HG03460 (cell line): Measurements from ENCODE around the gene SUN5.

Experiments
- ATAC-seq: cut with Tn5 transposase; IDR thresholded peaks from one replicate; pipeline ENCODE4 v1.9.1; 2021; ENCODE audit not compliant: unreplicated experiment

The SUN5 gene

DNA sequence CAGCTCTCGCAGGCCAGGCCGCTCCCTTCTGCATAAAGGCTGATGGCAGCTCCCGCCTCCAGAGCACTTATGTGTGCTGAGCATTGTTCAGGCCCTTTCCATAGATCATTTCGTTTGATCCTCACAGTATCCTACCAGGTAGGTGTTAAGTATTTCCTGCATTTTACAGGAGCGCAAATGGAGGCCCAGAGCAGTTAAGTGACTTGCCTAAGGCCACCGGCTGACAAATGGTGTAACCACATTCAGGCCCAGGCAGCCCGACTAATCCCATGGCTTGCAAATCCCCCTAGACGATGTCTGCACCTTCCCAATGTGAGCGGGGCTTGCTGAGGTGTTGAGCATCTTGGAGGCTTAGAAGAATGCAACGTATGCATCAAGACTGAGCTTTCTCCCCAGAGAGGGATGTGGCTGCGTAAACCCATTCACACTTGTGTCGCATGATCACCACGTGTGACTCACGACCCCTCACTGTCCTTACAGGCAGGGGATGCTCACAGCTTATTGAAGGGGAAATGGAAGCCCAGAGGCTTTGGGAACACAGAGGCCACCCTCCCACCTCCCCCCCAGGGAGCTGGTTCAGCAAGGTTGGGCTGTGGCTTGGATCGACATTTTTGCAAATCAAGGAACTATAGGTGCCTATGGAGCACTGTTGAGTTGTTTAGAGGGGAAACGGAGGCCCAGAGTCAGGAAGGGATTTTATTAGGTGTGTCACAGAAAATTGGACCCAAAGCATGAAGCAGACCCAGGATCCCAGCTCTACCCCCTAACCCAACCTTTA is 10.3 kb upstream of the SUN5 start:
- no peak for ATAC-seq

DNA sequence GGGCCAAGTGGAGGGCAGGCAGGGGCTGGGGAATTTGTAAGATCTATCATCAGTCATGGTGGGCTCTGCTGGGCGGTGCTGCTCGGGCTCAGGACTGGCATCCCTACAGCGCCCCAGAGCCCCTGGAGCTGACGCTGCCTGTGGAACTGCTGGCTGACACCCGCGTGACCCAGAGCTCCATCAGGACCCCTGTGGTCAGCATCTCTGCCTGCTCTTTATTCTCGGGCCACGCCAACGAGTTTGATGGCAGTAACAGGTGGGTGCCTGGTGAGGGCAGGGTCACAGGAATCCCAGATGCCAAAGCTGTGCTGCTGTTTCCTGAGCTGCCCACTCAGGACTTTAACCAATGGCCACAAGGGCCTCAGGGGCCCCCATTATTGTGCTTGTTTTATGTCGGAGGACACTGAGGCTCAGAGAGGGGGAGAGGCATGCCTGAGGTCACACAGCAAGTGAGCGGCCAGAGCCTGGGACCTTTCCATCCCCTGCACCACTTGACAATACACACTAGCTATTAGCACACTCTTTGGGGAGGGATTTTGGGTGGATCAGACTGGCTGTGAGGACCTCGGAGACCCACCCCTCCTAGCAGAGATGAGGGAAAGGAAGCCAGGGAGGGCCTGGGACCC is 9.6 kb upstream of the SUN5 start:
- no peak for ATAC-seq

DNA sequence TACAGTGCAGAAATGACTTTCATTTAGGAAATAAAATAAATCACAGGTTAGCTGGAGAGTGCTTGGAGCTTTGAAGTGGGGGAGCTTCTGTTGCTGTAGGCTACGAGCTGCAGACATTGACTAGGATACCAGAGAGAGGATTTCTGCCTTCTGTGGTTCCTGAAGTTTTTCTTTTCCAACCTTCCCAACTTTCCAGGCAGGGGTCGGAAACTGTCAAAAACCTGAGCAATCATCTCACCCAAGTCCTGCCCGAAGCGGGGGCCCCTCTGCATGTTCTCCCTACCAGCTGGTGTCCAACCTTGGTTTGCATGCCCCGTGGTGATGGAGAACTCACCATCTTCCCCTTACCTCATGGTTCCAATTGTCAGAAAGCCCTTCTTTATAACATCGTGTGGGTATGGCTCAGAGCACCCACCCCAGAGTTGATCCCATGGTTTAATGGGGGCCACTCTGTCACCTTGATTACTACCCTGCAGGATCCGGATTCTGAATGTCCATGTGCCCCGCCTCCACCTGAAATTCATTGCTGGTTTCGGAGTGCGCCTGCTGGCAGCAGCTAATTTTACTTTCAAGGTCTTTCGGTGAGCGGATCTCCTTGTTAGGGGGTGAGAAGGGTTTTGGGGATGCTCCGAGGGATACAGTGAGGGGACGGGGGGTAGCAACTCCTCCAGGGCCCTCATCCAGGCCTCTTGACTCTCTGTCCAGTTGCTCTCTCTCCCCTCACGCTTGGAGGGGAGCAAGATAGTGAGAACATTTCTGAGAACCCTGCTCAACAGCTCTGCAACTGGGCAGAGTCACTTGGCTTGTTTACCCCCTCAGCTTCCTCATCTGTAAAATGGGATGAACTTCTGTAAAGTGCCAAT is 8.3 kb upstream of the SUN5 start:
- ATAC-seq = no peak

DNA sequence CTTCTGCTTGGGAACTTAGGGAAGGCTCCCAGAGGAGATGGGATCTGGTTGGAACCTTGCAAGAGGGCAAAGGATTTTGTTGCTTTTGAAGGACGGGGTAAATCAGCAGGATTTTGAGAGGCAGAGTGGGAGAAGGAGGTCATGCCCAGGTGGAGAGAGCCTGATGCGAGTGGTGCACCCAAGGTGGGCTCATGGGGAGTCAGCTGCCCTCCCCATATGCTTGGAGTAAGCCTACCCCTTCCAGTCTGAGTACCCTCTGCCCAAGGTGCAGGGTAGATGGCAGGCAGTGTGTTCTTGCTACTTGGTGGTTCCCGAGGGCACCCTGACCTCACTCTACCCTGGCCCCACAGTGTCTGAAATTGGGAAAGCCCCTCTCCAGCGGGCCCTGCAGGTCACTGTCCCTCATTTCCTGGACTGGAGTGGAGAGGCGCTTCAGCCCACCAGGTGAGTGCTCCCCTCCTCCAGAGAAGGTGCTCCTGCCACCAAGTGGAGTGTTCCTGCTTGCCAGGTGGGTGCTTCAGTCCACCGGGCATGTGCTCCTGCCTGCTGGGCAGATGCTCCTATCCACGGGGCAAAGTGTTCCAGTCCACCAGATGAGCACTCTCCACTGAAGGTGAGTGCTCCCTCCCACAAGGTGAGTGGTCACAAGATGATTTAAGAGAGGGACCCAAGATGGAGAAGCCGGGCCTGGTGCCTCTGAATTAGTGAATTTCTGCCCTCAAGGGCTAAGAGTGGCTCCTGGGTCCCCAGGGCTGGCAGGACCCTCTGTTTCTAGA is 6.6 kb upstream of the SUN5 start:
- ATAC-seq = no peak

DNA sequence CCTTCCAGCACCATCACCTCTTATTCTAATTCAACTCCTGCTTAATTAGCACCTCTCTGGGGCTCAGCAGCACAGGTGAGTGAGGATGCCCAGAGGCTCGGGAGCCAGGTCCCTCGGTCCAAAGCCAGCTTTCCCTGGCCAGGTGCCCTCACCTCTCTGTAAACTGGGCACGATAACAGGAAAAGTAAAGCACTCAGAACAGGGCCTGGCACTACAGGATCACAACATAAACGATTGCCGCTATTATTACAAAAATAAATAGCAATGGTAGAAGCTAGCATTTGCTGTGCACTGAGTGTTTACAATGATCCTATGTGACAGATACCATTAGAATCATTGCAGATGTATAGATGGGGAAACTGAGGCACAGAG is 5.9 kb upstream of the SUN5 start:
- no peak for ATAC-seq

DNA sequence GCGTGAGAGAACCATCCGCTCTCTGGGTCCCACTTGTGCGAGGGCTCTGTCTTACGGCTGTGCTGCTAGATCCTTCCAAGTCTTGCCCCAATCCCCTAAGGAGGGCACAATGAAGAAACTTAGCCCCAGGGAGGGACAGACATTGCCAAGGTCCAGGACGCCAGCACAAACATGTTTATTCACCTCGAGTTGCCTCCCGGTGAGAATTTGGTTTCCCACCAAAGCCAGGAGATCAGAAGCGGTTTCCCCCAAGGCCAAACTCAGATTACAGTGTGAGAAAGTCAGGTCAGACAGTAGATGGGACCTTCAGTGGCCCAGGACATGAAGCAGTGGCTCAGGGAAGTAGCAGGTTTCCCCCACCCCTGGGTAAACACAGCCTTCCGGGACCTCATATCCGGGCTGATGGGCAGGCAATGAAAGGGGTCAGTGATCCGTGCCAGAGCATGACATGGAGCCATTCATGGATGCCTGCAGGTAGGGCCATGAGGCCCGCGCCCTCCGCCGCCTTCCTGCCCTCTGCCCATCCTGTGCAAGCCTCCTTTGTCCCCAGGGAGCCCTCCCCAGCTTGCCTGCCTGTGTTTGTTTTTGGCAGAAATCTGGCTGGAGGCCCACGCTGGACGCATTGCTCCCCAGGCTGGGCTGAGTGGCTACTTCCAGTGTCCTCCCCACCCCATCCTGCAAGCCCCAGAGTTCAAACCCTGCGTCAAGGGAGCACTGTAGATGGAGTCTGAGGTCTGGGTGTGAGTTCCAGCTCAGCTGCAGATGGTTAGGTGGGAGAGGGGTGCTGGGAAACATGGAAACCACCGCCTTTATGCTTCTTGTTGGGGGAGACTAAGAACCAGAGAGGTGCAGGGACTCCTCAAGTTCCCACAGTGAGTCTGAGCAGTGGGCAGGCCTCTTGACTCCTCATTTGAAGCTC is 5.2 kb upstream of the SUN5 start:
- no peak for ATAC-seq

DNA sequence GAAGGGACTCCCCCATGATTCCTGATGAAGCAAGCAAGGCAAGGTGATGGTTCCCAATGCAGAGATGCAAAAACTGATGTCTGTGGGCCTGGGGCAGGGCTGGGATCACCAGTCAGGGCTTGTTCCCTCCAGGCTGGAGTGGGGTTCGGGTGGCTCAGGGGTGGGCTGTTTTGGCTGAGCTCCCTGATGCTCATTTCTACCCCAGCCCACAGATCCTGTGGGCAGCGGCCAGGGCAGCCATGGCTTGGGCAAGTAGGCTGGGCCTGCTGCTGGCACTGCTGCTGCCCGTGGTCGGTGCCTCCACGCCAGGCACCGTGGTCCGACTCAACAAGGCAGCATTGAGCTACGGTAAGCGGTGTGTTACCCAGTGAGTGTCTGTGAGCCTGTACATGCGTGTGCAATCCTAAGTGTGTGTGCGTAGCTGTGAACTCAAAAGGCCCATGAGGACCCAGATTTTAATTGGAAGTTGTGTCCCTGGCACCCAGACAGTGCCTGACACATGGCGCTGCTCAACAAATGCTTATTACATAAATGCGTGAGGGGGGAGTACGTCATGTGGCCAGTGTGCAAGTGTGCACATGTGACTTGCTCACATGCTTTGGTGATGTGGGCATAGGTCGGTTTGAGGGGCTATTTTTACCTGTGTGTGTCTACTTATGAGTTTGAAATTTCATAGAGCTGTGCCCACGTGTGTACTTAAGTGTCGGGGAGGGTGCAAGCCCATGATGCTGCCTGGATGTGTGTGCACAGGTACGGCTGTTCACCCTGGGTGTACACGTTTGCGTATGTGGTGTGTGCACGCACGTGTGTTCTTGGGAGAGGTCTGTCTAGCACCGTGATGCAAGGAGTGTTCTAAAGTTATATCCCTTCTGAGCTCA is 4.3 kb upstream of the SUN5 start:
- no peak for ATAC-seq

DNA sequence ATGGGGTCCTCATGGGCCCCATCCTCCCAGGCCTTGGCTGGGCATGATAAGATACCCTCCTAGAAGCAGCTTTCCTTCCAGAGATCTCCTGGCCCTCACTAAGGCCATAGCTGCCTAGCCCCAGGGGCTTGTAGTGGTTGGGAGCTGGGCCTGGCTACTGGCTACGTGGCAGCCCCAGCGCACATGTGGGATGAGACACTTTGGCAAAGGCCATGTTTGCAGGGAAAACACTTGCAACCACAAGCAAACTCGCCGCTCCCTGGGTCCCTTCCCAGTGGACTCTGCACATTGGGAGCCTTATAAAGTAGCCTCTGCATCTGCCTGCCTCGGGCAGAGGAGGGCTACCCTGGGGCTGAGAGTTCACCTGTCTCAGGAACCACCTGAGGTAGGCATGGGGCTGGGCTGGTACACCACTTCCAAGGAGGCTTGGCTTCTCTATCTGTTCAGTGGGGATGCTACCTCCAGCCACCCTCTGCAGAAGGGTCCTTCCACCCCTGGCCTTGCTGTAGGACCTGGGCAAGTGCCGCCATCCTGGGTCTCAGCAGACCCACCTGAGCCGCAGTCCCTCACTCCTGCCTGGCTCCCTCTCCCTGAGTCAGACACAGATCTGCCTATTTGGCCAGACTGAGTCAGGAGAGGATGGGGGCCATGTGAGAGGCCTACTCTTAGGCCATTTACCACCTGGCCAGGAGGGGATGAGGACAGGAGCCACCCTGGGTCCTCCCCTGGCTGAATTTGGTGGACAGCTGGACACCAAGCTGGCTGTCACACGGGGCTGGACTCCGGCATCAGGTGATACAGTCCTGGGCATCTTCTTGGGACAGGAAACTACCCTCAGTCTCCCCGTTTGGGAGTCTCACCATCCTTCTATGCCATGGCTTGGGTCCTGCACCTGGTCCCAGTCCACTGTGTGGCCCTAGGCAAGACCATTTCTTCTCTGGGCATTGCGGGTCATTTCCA is 3.4 kb upstream of the SUN5 start, which contains the start of gene BPIFB2:
Gene BPIFB2, plus strand, starts transcription at position 329 of the 960 bp plus-strand sequence. CDS start 871 bp downstream, outside the sequence.
- ATAC-seq = no peak

DNA sequence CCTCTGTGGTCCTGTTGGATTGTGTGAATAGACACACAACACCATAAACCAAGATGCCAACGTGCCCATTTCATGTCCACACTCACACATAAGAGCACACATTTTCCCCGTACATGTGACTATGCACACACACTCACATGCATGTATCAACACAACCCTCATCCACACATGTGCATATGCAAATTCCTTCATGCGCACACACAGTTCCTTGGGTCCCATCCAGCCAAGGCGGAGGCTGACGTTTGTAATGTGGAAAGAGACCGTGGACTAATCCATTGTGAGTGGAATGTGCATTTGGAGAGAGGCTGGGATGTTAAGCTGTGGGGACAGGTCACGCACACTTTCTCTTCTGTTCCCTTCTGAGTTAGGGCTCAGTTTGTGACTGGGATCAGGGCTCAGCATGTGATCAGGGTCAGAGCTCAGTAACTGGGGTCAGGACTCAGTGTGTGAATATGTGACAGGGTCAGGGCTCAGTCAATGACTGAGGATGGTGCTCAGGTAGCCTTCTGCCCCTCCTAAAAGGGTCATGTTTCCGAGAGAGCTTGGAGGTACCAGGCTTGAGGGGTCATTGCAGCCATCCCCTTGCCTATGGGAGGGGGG is 2.6 kb upstream of the SUN5 start:
- no peak for ATAC-seq

DNA sequence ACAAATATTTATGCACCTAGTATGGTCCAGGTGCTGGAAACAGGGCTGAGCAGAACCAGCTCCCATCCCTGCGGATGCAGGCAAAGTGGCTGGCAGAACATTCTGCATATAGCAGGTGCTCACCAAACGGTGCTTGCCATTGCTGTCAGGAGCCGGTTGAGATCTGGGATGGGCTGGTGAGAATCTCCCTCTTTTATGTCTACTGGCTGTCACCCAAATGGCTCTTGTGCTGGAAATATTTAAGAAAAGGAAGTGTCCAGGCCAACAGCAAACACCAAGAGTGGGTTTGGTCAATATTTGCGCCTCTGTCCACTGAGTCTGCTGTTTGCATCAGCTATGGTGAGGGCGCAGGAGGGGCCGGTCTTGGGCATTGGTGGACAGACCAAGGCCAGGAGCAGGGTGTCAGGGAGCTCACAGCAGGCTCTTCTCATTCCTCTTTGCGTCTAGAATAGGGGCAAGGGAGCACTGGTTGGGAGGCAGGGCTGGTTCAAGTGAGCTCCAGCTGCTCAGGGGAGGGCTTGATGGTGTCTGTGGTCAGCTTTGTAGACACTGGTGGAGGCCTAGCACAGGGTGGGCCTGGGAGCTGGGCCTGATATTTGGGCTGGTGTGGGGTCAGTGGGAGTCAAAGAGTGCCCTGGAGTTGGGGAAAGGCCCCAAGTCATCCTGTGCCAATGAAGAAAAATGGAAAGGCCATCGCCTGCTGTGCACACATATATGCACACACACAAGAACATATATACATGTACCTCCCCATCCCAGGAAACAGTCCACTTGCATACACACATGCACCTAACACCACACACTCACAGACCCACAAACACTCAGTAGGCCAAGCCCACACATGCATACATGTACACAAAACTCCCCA is 1.9 kb upstream of the SUN5 start:
- no peak for ATAC-seq

DNA sequence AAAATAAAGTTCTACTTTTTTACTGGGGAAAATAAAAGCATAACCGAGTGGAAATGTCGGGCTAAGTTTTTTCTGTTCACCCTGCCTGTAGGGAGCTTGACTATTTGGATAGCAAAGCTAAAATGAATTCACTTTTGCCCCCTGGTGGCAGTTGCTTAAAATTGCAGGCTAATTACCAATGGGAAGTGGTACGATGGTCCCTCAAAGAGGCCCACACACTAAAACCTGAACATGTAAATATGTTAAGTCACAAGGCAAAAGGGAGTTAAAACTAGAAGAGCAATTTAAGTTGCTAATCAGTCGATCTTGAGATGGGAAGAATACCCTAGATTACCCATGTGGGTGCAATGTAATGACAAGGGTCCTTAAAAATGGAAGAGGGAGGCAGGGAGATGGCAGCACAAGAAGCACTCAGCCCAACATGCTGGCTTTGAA is 916 bp upstream of the SUN5 start:
- no peak for ATAC-seq

DNA sequence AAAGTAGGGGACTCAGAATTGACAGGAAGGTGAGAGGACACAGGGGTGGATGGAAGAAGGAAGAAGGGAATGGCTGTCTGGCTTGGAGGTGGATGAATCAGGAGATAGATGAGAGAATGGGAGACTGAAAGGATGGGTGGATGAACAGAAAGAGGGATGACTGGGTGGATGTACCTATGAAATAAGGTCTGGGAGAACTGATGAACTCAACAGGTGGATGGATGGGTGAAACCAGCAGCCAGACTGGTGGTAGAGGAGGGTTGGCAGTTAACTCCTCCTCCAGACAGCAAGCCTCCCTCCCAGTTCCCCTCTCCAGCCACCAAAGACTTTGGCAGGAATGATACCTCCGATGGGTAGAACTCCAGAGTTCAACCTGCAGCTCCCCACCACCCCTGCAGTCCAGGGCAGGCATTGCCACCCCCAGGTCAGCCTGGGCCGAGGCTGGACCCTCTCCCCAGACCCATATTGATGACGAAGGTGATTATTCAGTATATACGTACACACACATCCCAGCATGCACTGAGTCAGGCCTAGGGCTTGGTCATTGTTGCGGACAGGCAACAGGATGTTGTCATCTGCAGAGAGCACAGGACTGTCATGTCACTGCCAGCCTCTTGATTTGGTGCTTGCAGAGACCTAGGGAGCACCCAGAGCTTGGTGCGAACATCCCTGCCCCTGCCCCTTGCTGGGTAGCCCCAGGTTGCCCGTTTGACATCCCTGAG is 2.0 kb downstream of the SUN5 start:
- ATAC-seq = no peak

DNA sequence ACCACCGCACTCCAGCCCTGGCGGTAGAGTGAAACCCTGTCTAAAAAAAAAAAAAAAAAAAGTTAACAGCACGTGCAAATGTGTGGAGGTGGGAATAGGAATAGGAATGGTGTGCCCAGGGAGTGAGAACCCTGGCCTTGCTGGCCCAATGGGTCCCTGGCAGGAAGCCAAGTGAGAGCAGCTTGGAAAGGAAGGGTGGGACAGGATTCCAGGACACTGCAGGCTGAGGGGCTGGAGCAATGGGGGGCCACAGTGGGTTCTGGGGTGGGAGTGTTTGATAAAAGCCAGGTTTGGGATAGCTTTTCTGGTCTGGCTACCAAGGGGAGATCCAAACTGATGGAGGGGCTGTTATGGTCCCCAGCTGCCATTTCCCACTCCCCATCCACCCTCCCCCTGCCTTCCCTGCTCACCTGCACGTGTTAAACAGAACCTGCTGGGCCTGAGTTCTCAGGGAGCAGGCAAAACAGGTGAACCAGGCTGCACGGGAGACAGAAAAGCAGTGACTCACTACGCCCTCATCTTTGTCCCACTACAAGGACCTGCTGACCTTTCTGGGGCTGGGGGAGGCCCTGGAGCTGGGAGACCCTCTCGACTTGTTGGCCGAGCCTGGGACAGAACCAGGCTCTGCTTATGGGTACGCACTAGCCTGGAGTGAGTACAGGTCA is 3.3 kb downstream of the SUN5 start:
- ATAC-seq = no peak

DNA sequence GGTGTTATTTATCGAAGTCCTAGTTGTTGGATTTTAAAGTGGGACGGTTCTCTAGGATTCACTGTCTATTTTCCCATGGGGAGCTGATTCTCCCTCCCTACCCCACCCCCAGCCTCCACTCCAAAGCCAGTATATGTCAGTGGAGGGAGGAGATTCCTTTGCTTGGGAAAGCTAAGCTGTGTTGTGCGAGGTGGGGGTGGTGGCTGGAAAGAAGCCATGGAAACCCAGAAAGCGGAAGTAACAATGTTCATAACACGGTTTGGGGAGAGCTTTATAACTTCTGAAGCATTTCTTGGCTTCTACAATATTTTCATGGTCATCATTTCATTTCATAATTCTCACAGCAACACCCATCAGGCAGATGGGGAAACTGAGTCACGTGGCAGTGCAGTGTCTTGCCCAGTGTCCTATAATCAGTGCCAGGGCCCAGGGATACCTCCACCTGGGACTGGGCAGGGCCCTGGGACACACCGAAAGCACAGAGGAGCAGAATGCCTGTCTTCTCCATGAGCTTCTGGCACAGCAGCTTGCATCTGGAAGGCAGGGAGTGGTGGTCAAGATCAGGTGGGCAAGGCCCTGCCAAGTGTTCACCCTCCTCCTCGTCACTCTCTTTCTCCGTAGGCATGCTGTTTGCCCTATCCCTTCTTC is 4.5 kb downstream of the SUN5 start:
- no peak for ATAC-seq

DNA sequence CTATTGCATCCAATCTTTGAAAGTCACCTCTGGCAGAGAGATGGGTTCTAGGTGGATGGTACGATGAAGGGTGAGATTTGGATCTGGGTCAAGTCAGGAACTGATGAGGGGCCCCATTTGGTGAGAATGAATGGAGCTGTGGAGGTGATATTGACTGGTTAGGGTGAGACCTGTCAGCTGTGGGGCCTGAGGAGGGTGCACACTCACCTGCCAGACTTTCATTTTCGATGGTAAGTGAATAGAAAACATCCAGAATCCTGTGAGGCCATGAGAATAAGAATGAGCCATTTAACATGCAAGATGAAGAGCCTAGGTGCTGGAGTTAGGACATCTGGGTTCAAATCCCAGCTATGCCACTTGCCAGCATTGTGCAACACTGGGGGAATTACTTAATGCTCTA is 6.8 kb downstream of the SUN5 start:
- ATAC-seq = no peak
